HEK293 (cell line): ENCODE measurements around the gene OR2V1.
A peak's percentile ranks its signal among the peaks of the same experiment; 100 is the strongest.

Experiments used
- GLI2 ChIP-seq: fragments of 450-650 bp; formaldehyde crosslinking; IDR thresholded peaks from 2 replicates; pipeline ENCODE4; 2017; ENCODE audit warnings: missing biosample characterization, missing genetic modification characterization, low read depth, borderline replicate concordance
- KLF8 ChIP-seq: fragments of 450-650 bp; formaldehyde crosslinking; IDR thresholded peaks from 2 replicates; pipeline ENCODE4 v1.5.1; 2016; ENCODE audit warnings: missing biosample characterization, missing genetic modification characterization
- SP2 ChIP-seq: fragments of 450-650 bp; formaldehyde crosslinking; IDR thresholded peaks from 2 replicates; pipeline ENCODE4 v1.5.1; 2016; ENCODE audit warnings: missing biosample characterization, missing genetic modification characterization
- ZBTB8A ChIP-seq: fragments of 450-650 bp; formaldehyde crosslinking; IDR thresholded peaks from 2 replicates; pipeline ENCODE4 v1.5.1; 2016; ENCODE audit warnings: missing biosample characterization, missing genetic modification characterization
- ZNF16 ChIP-seq: fragments of 450-650 bp; formaldehyde crosslinking; IDR thresholded peaks from 2 replicates; pipeline ENCODE4 v1.5.1; 2016; ENCODE audit warnings: low read depth, missing biosample characterization, missing genetic modification characterization
- ZNF184 ChIP-seq: fragments of 450-650 bp; IDR thresholded peaks from 2 replicates; pipeline ENCODE4 v1.5.1; 2018; ENCODE audit warnings: missing biosample characterization, mild to moderate bottlenecking, missing genetic modification characterization
- ZNF341 ChIP-seq: fragments of 450-650 bp; formaldehyde crosslinking; IDR thresholded peaks from 2 replicates; pipeline ENCODE4; 2016; ENCODE audit warnings: low read depth, missing biosample characterization, missing genetic modification characterization
- ZNF416 ChIP-seq: fragments of 450-650 bp; formaldehyde crosslinking; IDR thresholded peaks from 2 replicates; pipeline ENCODE4 v1.5.1; 2016; ENCODE audit warnings: missing biosample characterization, missing genetic modification characterization
- ZNF529 ChIP-seq: fragments of 450-650 bp; formaldehyde crosslinking; IDR thresholded peaks from 2 replicates; pipeline ENCODE4 v1.5.1; 2017; ENCODE audit warnings: missing genetic modification characterization, missing biosample characterization; ENCODE audit not compliant: insufficient replicate concordance
- ZNF571 ChIP-seq: fragments of 450-650 bp; formaldehyde crosslinking; IDR thresholded peaks from 2 replicates; pipeline ENCODE4 v1.5.0; 2017; ENCODE audit warnings: missing biosample characterization, missing genetic modification characterization
- ZNF600 ChIP-seq: fragments of 450-650 bp; formaldehyde crosslinking; IDR thresholded peaks from 2 replicates; pipeline ENCODE4 v1.5.1; 2016; ENCODE audit warnings: missing biosample characterization, missing genetic modification characterization
- ZNF654 ChIP-seq: fragments of 450-650 bp; formaldehyde crosslinking; IDR thresholded peaks from 2 replicates; pipeline ENCODE4 v1.5.1; 2016; ENCODE audit warnings: low read depth, missing biosample characterization, missing genetic modification characterization
- ZNF792 ChIP-seq: fragments of 450-650 bp; formaldehyde crosslinking; IDR thresholded peaks from 2 replicates; pipeline ENCODE4 v1.5.1; 2016; ENCODE audit warnings: missing biosample characterization, missing genetic modification characterization
- TF ChIP-seq, protein P1 (sequence below): fragments of 450-650 bp; formaldehyde crosslinking; IDR thresholded peaks from 2 replicates; pipeline ENCODE4 v1.5.1; 2017; ENCODE audit warnings: missing biosample characterization, missing genetic modification characterization
- TF ChIP-seq, protein P2 (sequence below): fragments of 450-650 bp; formaldehyde crosslinking; IDR thresholded peaks from 2 replicates; pipeline ENCODE4 v1.5.1; 2017; ENCODE audit warnings: missing biosample characterization, missing genetic modification characterization
- TF ChIP-seq, protein P3 (sequence below): fragments of 450-650 bp; formaldehyde crosslinking; IDR thresholded peaks from 2 replicates; pipeline ENCODE4 v1.5.1; 2017; ENCODE audit warnings: missing biosample characterization, missing genetic modification characterization
- TF ChIP-seq, protein P4 (sequence below): fragments of 450-650 bp; formaldehyde crosslinking; IDR thresholded peaks from 2 replicates; pipeline ENCODE4; 2016; ENCODE audit warnings: missing biosample characterization, missing genetic modification characterization
- TF ChIP-seq, protein P5 (sequence below): fragments of 450-650 bp; IDR thresholded peaks from 2 replicates; pipeline ENCODE4 v1.5.1; 2018; ENCODE audit warnings: missing biosample characterization, mild to moderate bottlenecking, missing genetic modification characterization

The OR2V1 gene

DNA sequence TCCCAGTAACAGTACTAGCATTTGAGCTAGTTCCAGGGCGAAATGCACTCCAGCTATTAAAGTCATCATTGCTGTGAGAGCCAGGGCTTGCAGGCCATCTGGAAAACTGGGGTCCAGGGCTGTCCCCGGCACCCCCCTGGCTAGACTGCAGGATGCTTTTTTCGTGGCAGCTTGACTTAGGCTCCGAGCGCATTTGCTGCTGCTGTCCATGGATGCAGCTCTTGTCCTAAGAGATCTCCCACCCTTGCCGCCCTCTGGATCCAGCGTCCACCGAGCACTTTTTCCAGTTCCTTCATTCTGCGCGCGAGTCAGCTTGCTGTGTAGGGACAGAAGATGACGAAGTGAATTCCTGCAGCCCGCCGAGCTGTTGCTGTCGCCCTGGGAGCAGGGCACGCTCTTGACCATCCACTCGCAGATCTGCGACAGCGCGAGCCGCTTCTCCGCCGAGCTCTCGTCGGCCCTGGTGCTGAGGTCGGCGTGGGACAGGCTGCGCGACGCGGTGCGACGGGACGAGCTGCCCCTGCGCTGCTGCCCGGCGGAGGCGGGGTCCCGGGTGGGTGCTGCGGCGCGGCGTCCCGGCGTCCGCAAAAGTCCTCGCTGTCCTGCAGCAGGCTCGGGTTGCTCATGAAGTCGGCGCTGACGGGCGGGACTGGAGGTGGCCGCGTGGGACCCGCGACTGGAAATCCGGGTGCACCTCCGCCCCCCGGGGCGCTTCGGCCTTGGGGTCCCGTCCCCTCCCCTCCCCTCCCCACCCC lies 30.7 kb downstream of the OR2V1 start (continued):
- peak; percentile 54; the same call in 1 of the 2 replicates for TF ChIP-seq ZNF600 (tag by site-specific recombination)
- TF ChIP-seq, protein P1, sequence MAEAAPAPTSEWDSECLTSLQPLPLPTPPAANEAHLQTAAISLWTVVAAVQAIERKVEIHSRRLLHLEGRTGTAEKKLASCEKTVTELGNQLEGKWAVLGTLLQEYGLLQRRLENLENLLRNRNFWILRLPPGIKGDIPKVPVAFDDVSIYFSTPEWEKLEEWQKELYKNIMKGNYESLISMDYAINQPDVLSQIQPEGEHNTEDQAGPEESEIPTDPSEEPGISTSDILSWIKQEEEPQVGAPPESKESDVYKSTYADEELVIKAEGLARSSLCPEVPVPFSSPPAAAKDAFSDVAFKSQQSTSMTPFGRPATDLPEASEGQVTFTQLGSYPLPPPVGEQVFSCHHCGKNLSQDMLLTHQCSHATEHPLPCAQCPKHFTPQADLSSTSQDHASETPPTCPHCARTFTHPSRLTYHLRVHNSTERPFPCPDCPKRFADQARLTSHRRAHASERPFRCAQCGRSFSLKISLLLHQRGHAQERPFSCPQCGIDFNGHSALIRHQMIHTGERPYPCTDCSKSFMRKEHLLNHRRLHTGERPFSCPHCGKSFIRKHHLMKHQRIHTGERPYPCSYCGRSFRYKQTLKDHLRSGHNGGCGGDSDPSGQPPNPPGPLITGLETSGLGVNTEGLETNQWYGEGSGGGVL (tag by site-specific recombination): no peak
- TF ChIP-seq ZNF571: no peak
- TF ChIP-seq, protein P2, sequence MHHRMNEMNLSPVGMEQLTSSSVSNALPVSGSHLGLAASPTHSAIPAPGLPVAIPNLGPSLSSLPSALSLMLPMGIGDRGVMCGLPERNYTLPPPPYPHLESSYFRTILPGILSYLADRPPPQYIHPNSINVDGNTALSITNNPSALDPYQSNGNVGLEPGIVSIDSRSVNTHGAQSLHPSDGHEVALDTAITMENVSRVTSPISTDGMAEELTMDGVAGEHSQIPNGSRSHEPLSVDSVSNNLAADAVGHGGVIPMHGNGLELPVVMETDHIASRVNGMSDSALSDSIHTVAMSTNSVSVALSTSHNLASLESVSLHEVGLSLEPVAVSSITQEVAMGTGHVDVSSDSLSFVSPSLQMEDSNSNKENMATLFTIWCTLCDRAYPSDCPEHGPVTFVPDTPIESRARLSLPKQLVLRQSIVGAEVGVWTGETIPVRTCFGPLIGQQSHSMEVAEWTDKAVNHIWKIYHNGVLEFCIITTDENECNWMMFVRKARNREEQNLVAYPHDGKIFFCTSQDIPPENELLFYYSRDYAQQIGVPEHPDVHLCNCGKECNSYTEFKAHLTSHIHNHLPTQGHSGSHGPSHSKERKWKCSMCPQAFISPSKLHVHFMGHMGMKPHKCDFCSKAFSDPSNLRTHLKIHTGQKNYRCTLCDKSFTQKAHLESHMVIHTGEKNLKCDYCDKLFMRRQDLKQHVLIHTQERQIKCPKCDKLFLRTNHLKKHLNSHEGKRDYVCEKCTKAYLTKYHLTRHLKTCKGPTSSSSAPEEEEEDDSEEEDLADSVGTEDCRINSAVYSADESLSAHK: no peak
- peak; percentile 45; the same call in 1 of the 2 replicates for TF ChIP-seq ZBTB8A
- TF ChIP-seq, protein P3, sequence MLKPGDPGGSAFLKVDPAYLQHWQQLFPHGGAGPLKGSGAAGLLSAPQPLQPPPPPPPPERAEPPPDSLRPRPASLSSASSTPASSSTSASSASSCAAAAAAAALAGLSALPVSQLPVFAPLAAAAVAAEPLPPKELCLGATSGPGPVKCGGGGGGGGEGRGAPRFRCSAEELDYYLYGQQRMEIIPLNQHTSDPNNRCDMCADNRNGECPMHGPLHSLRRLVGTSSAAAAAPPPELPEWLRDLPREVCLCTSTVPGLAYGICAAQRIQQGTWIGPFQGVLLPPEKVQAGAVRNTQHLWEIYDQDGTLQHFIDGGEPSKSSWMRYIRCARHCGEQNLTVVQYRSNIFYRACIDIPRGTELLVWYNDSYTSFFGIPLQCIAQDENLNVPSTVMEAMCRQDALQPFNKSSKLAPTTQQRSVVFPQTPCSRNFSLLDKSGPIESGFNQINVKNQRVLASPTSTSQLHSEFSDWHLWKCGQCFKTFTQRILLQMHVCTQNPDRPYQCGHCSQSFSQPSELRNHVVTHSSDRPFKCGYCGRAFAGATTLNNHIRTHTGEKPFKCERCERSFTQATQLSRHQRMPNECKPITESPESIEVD (tag by site-specific recombination): no peak
- no peak for TF ChIP-seq ZNF529 (tag by site-specific recombination)
- no peak for TF ChIP-seq GLI2 (tag by site-specific recombination)
- TF ChIP-seq ZNF792: no peak
- TF ChIP-seq SP2 (tag by site-specific recombination): no peak
- TF ChIP-seq ZNF184: no peak
- no peak; the same call in 1 of the 2 replicates for TF ChIP-seq KLF8
- no peak for TF ChIP-seq ZNF416
- TF ChIP-seq, protein P4, sequence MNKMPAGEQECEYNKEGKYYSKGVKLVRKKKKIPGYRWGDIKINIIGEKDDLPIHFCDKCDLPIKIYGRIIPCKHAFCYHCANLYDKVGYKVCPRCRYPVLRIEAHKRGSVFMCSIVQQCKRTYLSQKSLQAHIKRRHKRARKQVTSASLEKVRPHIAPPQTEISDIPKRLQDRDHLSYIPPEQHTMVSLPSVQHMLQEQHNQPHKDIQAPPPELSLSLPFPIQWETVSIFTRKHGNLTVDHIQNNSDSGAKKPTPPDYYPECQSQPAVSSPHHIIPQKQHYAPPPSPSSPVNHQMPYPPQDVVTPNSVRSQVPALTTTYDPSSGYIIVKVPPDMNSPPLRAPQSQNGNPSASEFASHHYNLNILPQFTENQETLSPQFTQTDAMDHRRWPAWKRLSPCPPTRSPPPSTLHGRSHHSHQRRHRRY (tag by site-specific recombination): no peak
- no peak for TF ChIP-seq ZNF654 (tag by site-specific recombination)
- no peak for TF ChIP-seq ZNF16 (tag by site-specific recombination)
- peak; percentile 87 for TF ChIP-seq ZNF341 (tag by site-specific recombination)
- TF ChIP-seq, protein P5, sequence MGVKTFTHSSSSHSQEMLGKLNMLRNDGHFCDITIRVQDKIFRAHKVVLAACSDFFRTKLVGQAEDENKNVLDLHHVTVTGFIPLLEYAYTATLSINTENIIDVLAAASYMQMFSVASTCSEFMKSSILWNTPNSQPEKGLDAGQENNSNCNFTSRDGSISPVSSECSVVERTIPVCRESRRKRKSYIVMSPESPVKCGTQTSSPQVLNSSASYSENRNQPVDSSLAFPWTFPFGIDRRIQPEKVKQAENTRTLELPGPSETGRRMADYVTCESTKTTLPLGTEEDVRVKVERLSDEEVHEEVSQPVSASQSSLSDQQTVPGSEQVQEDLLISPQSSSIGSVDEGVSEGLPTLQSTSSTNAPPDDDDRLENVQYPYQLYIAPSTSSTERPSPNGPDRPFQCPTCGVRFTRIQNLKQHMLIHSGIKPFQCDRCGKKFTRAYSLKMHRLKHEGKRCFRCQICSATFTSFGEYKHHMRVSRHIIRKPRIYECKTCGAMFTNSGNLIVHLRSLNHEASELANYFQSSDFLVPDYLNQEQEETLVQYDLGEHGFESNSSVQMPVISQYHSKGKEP (tag by site-specific recombination): 0 out of 2 replicates have a peak, but pooled peaks have one; percentile 9
- TF ChIP-seq, all 188 proteins: peak for 11
